ENCODE results near the gene KIAA1217. TPM values are rescaled to one million over a fixed set of nuclear protein-coding genes. Genes with fewer than 3 reads are reported as not detected.
A peak's percentile ranks its signal among the peaks of the same experiment; 100 is the strongest.

Gene KIAA1217
- total and polyA plus RNA-seq, 9 donors = 18.8 to 39.7 (median 21.8) TPM

DNA sequence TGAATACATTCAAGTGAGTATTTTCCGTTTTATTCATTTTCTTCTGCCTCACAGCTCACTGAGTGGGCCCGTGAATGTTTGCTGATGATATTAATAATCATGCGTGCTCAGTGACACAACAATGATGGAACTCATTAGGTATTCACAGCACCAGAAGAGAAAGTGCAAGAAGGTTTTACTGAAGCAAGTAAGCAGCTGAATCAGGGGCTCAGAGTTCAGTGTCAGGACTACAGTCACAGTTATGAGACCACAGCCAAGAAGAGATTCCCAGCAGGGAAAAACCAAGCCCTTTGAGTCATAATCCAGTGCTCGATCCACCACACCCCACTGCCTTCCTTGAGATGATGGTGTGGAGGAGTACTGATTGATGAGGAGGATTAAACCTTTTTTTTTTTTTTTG lies 247.4 kb downstream of the KIAA1217 start:
- no peaks in the 10 kb centered on the region for H3K36me3 ChIP-seq (ENCODE audit: control insufficient read depth, insufficient read depth, low read length)
- H3K27me3 ChIP-seq (ENCODE audit: control insufficient read depth, insufficient read depth, low read length) = no peaks in the 10 kb centered on the region
- H3K4me3 ChIP-seq (ENCODE audit: low read length) = no peak overlapping the region
- 83% methylated on average over 1 of the region's 4 CpGs for WGBS (ENCODE audit: insufficient coverage)
- H3K4me1 ChIP-seq (ENCODE audit: control insufficient read depth, insufficient read depth, low read length) = peaks cover 20% of the 10 kb centered on the region
- H3K27ac ChIP-seq (ENCODE audit: low read length) = no peak overlapping the region
- no peaks in the 10 kb centered on the region for H3K9me3 ChIP-seq (replicated peaks; ENCODE audit: control insufficient read depth, low read depth, low read length)
- DNase-seq = no peak

DNA sequence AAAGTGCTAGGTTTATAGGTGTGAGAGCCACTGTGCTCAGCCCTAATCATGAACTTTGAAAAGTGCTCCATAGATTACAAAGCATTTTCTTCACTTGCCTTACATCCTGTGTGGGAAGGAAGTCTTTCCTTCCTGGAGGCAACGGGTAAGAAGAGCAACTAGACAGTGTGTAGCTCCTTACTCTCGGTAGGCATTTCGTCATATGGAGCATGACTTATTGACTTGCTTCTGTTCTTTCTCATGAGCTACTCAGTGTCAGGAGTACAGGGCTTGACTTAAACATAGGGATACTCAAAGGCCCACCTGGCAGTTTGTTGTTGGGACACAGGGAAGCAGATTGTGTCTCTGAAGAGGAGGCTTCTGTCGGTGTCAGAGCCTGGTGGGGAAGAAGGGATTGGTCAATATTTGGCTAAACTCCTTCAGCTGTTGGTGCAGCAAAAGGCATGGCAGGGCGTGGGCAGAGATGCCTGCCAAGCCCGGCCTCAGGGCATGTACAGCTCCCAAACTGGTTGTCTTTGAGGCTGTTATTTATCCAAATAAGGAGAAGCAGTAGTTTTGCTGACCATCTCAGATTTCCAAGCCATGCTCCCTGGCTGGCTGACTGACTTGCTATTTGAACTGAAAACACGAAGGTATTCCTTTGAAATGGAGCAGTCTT lies 248.9 kb downstream of the KIAA1217 start:
- DNase-seq = no peak
- no peaks in the 10 kb centered on the region for H3K9me3 ChIP-seq (replicated peaks; ENCODE audit: control insufficient read depth, low read depth, low read length)
- WGBS (ENCODE audit: insufficient coverage) = 75% methylated on average over 6 of the region's 7 CpGs
- peaks cover 24% of the 10 kb centered on the region for H3K4me1 ChIP-seq (ENCODE audit: control insufficient read depth, insufficient read depth, low read length)
- H3K36me3 ChIP-seq (ENCODE audit: control insufficient read depth, insufficient read depth, low read length) = no peaks in the 10 kb centered on the region
- H3K4me3 ChIP-seq (ENCODE audit: low read length) = no peak overlapping the region
- H3K27ac ChIP-seq (ENCODE audit: low read length) = peak overlapping the region; percentile 44
- no peaks in the 10 kb centered on the region for H3K27me3 ChIP-seq (ENCODE audit: control insufficient read depth, insufficient read depth, low read length)

DNA sequence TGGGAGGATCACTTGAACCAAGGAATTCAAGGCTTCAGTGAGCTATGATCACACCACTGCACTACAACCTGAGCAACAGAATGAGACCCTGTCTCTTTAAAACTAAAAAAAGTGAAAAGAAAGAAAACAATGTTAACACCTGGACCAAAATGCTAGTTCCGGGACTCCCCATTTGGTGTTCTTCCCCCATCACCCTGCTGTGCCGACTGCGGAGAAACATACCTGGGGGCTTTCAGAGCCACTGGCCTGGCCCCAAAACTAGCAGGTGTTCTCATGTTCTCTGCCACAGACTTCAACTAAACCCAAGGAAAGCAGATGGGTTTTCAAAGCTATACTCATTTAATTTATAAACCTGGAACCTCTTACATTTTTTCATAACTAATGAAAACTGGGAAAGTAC lies 250.9 kb downstream of the KIAA1217 start:
- DNase-seq = no peak
- H3K27ac ChIP-seq (ENCODE audit: low read length) = no peak overlapping the region
- H3K27me3 ChIP-seq (ENCODE audit: control insufficient read depth, insufficient read depth, low read length) = no peaks in the 10 kb centered on the region
- peaks cover 36% of the 10 kb centered on the region for H3K4me1 ChIP-seq (ENCODE audit: control insufficient read depth, insufficient read depth, low read length)
- WGBS (ENCODE audit: insufficient coverage) = 63% methylated on average over 3 of the region's 3 CpGs
- H3K4me3 ChIP-seq (ENCODE audit: low read length) = no peak overlapping the region
- H3K9me3 ChIP-seq (replicated peaks; ENCODE audit: control insufficient read depth, low read depth, low read length) = no peaks in the 10 kb centered on the region
- H3K36me3 ChIP-seq (ENCODE audit: control insufficient read depth, insufficient read depth, low read length) = no peaks in the 10 kb centered on the region

DNA sequence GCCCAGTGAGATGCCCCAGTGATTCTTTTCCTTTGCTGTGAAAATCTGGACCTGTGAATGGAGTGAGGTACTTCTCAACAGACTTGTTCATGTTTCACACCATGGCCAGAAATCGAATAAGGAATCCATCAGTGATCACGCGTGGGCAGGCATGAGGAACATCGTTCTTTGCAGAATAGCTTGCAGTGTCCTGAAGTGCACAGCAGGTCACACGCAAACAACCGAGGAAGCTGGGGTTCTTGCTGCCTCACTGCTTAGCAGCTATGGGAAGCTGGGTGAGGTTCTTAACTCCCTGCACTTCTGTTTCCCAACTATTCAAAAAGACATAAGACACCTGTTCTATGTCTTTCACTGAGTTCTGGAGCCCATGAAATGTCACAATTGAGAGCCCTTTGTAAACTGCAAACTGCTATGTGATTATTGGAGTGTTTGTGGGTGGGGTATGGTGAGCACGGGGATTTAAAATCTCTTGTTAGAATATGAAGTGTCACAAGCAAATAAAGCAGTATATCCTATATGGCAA lies 253.4 kb downstream of the KIAA1217 start:
- H3K4me1 ChIP-seq (ENCODE audit: control insufficient read depth, insufficient read depth, low read length) = peaks cover 32% of the 10 kb centered on the region
- 95% methylated on average over 5 of the region's 7 CpGs for WGBS (ENCODE audit: insufficient coverage)
- H3K27me3 ChIP-seq (ENCODE audit: control insufficient read depth, insufficient read depth, low read length) = no peaks in the 10 kb centered on the region
- no peaks in the 10 kb centered on the region for H3K36me3 ChIP-seq (ENCODE audit: control insufficient read depth, insufficient read depth, low read length)
- no peak overlapping the region for H3K4me3 ChIP-seq (ENCODE audit: low read length)
- no peaks in the 10 kb centered on the region for H3K9me3 ChIP-seq (replicated peaks; ENCODE audit: control insufficient read depth, low read depth, low read length)
- no peak overlapping the region for H3K27ac ChIP-seq (ENCODE audit: low read length)
- no peak for DNase-seq

DNA sequence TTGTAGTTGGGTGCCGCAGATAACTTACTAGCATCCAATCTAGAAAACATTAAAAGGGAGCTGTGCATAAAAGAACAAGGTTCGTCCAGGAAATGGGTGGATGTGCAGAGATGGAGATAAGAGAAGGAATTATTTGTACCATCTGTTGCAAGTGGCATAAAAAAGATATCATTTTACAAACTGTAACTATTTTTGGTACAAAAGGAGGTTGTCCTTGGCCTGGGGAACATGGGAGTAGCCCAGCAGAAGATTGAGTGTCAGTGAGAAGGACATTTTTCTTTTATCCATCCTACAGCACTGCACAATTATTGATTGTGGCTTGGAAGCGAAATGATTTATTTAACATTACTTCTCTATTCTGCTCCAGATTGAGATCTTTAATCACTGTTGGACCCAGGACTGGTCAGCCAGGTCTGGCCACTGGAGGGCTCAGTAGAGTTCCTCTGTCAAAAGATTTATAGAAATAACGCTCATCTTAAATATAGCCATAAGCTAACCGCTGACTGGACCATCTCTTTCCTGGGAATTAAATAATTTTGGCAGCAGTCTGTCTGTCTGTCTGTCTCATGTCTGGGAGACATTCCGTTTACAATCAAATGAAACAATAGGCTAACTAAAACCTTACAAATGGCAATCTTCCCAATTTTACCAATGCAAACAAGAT lies 254.1 kb downstream of the KIAA1217 start:
- WGBS (ENCODE audit: insufficient coverage) = 45% methylated on average over 3 of the region's 6 CpGs
- DNase-seq = no peak
- peaks cover 25% of the 10 kb centered on the region for H3K4me1 ChIP-seq (ENCODE audit: control insufficient read depth, insufficient read depth, low read length)
- H3K36me3 ChIP-seq (ENCODE audit: control insufficient read depth, insufficient read depth, low read length) = no peaks in the 10 kb centered on the region
- no peaks in the 10 kb centered on the region for H3K9me3 ChIP-seq (replicated peaks; ENCODE audit: control insufficient read depth, low read depth, low read length)
- H3K27ac ChIP-seq (ENCODE audit: low read length) = peak overlapping the region; percentile 85
- no peak overlapping the region for H3K4me3 ChIP-seq (ENCODE audit: low read length)
- H3K27me3 ChIP-seq (ENCODE audit: control insufficient read depth, insufficient read depth, low read length) = no peaks in the 10 kb centered on the region

DNA sequence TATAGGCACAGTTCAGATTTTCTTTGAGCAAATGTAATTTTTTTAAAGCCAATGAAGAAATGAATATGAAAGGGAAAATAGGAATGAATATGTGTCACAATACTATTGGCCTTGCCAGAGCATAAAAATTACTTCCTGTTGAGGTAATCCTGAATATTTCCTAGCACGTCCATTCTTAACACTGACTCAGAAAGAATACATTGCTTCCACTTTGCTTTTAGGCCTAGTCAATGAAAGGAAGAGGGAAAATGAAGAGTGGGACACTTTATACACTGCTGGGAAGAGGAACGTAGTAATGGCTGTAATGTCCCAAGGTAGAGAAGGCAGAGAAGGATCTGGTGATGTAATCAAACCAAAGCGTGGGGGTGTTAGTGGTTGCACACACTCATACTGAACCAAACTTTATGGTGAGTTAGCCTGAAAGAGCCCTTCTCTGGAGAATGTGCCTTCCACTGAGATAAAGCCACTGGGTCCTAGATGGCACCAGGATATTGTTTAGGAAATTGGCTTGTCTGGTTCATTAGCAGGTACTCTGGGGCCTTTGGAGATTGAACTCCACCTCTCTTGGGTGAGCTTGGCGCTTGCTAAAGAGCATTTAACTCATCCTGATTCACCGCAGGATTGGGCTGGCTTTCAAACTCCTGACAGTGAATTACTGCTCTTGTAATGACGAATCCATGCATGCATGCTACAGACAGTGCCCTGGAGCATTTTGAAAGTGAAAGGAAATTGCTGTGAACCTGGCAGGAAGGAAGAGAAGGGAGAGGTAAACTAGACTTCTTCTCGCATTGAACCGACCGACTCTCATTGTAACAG lies 254.9 kb downstream of the KIAA1217 start:
- Histone ChIP-seq H3K27me3 (ENCODE audit: control insufficient read depth, insufficient read depth, low read length) (no peaks in the 10 kb centered on the region), H3K4me3 (ENCODE audit: low read length) (no peak overlapping the region), H3K36me3 (ENCODE audit: control insufficient read depth, insufficient read depth, low read length) (no peaks in the 10 kb centered on the region), H3K27ac (ENCODE audit: low read length) (peak overlapping the region; percentile 85), H3K9me3 (replicated peaks; ENCODE audit: control insufficient read depth, low read depth, low read length) (no peaks in the 10 kb centered on the region), H3K4me1 (ENCODE audit: control insufficient read depth, insufficient read depth, low read length) (peaks cover 26% of the 10 kb centered on the region)
- 51% methylated on average over 2 of the region's 9 CpGs for WGBS (ENCODE audit: insufficient coverage)
- peak; percentile 80 for DNase-seq

DNA sequence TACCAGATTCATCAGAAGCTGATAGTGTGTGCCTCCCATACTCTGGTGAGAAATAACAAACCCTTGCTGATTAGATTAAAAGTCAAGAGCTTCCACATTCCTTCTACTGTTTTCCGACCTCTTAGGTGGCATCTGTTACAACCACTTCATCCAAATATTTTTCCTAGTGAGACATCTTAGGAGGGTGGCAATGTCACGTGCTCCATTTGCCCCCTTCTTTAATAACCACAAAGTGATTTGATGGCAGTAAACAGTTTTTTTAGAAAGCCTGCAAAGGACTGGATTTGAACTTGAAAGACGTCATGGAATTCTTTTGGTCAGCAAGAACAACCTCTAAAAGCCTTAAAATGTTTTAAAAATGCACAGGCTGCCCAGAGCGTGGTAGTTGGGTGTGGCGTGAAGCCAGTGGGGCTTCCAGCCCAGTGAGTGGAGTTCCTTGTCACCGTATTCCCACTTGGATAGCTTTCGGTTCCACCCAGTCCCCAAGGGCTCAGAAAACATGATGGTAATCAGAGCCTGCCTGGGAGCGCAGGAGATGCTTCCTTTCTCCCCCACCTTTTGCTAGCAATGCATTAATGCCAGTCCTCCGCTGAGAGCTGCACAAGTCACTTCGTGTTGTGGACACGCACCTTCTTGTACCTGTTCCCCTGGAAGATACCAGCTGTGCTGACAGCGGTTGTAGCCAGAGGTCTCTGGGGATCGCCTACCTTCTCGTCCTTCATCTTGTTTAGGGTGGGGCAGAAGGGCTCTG lies 256.4 kb downstream of the KIAA1217 start:
- Histone ChIP-seq H3K4me1 (ENCODE audit: control insufficient read depth, insufficient read depth, low read length) (peaks cover 24% of the 10 kb centered on the region), H3K4me3 (ENCODE audit: low read length) (no peak overlapping the region)
- WGBS (ENCODE audit: insufficient coverage) = 78% methylated on average over 7 of the region's 14 CpGs

DNA sequence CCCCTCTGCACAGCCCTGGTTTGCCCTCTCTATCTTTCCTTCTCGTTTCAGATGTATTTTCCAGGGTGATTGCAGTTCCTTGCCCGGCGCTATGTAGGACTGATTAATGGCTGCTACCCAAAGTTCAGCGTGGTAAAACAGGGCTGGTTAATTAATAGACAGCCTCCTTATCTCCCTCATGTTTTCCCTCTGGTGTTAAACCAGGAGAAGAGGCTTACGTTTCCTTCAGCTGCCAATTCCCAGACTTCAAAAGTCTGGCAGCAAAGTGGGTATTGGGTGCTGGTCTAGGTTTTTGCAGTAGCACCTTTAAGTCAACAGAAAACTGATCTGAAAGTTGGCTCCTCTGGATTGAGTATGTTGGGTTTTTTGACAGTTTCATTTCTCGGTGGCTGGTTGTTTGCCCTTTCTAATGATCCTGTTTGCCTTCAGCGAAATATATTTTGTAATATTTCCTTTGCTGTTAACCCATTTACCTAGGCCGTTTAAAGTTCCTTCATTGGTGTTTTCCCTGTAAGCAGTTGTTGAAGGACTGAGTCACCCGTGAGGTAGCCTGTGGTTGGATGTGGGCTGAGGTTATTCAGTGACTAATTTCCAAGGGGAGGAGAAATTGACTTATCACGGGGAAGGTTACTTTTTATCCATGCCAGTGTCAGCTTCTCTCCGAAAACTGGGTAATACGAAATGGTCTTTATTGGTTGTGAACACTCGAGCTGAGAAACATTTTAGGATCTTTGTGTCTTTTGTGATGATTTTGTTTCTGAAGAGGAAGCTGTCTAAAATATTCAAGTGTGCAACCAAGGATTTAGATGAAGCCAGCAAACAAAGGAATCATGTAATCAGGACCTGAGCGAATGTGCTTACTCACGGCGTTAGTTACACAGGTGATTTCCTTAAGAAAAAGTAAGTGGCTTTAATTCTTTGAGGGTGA lies 257.2 kb downstream of the KIAA1217 start:
- no peaks in the 10 kb centered on the region for H3K9me3 ChIP-seq (replicated peaks; ENCODE audit: control insufficient read depth, low read depth, low read length)
- no peak overlapping the region for H3K27ac ChIP-seq (ENCODE audit: low read length)
- DNase-seq = no peak
- no peaks in the 10 kb centered on the region for H3K36me3 ChIP-seq (ENCODE audit: control insufficient read depth, insufficient read depth, low read length)
- 81% methylated on average over 6 of the region's 16 CpGs for WGBS (ENCODE audit: insufficient coverage)
- no peak overlapping the region for H3K4me3 ChIP-seq (ENCODE audit: low read length)
- no peaks in the 10 kb centered on the region for H3K27me3 ChIP-seq (ENCODE audit: control insufficient read depth, insufficient read depth, low read length)
- peaks cover 24% of the 10 kb centered on the region for H3K4me1 ChIP-seq (ENCODE audit: control insufficient read depth, insufficient read depth, low read length)

More for the DNA sequence above, 256.4 kb downstream of the KIAA1217 start:
- Histone ChIP-seq H3K27me3 (ENCODE audit: control insufficient read depth, insufficient read depth, low read length) (no peaks in the 10 kb centered on the region), H3K9me3 (replicated peaks; ENCODE audit: control insufficient read depth, low read depth, low read length) (no peaks in the 10 kb centered on the region), H3K36me3 (ENCODE audit: control insufficient read depth, insufficient read depth, low read length) (no peaks in the 10 kb centered on the region), H3K27ac (ENCODE audit: low read length) (no peak overlapping the region)
- DNase-seq = peak; percentile 17

DNA sequence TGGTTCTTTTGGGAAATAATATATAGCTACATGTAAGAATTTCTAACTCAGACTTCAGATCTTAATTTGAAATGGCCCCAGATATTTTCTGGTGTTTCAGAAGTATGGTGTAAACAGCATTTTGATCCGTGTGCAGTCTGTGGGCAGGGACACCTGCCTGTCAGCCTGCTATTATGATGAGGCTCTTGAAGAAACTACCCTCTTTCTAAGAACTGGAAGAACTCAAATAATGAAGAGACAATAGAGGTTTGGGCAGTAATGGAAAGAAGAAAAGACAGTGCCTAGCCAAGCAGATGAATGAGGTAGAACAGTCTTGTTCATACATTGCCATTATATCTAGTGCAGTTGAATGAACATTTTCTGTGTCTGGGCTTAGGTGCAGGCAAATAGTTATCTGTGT lies 258.2 kb downstream of the KIAA1217 start:
- Histone ChIP-seq H3K27ac (ENCODE audit: low read length) (no peak overlapping the region), H3K4me3 (ENCODE audit: low read length) (no peak overlapping the region), H3K36me3 (ENCODE audit: control insufficient read depth, insufficient read depth, low read length) (no peaks in the 10 kb centered on the region), H3K9me3 (replicated peaks; ENCODE audit: control insufficient read depth, low read depth, low read length) (no peaks in the 10 kb centered on the region), H3K27me3 (ENCODE audit: control insufficient read depth, insufficient read depth, low read length) (no peaks in the 10 kb centered on the region), H3K4me1 (ENCODE audit: control insufficient read depth, insufficient read depth, low read length) (peaks cover 23% of the 10 kb centered on the region)
- no CpG with 5 or more reads among the region's 1 CpG for WGBS (ENCODE audit: insufficient coverage)
- DNase-seq = no peak
